Right forelimb (tissue), 1 donor: ENCODE data around the gene GPR87.

Experiments
- DNase-seq: peaks from one replicate; pipeline ENCODE4 v3.0.0-alpha.2; 2018

The GPR87 gene, protein sequence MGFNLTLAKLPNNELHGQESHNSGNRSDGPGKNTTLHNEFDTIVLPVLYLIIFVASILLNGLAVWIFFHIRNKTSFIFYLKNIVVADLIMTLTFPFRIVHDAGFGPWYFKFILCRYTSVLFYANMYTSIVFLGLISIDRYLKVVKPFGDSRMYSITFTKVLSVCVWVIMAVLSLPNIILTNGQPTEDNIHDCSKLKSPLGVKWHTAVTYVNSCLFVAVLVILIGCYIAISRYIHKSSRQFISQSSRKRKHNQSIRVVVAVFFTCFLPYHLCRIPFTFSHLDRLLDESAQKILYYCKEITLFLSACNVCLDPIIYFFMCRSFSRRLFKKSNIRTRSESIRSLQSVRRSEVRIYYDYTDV

DNA sequence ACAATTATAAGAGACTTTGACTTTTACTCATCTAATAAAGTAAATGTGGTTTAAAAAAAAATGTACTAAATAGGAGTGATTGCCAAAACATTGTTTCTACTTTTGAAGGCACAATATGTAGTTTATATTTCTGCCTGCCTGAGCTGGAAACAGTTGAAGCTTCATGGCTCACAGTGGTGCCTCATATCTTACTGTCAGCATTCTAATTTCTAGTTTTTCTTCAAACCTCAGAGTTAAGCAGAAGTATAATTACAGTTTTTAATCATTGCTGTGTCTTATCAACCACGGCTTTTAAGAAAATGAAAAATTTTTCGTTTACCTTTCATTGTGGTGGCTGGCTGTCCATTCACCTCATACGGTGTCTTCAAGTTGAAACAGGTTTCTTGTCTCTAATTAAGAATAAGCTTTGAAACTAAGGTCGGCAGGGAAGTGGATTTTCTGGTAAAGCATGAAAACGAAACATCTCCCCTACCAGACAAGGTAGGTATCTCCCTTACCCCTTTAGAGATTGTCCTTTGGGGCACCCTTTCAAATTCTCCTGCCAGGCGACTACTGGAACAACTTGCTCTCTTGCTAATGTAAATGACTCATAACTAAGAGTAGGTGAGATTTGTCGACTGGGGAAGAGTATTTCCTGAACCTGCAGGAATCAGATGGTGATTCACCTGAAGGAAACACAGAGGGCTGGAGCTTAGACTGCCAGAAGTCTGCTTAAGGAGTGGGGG is at the start of gene GPR87:
GPR87 (minus strand) TSS at position 554 of the 725 bp plus-strand sequence. CDS start 16,720 bp downstream, outside the sequence.
- no peak for DNase-seq

DNA sequence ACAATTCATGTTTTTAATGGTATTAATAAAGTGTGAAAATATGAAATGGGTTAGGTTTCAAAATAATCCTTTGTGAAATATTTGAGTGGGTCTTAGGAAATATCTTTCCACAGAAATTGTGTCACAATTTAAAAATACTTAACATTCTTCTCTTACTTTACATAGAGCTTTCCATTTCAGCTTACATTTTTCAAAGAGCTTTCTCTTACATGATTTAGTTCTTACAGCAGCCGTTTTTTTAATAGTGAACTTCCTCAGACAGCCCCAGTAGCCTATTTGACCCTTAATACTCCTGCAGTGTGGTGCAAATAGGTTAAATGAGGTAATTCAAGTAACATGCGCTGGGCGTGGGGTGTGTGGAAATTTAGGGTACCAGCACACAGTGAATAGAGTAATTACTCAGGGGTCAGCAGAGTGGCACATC is 46.1 kb upstream of the GPR87 start:
- DNase-seq = no peak

DNA sequence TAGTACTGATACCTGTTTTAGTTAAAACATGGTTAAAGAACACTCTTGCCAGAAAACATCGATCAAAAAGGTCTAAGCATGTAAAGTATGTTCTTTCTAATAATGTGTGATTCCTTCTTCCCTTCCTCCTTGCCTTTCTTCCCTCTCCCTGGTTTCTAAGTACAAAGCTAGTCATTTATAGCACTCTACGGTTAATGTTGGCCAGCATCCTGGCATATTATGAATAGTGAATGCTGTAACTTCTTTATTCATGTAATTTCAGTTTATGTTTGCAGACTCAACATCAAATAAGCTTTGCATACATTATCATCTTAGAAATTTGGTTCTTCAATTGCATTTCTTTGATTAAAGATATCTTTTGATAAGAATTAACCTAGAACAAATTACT is 40.8 kb upstream of the GPR87 start:
- no peak for DNase-seq

DNA sequence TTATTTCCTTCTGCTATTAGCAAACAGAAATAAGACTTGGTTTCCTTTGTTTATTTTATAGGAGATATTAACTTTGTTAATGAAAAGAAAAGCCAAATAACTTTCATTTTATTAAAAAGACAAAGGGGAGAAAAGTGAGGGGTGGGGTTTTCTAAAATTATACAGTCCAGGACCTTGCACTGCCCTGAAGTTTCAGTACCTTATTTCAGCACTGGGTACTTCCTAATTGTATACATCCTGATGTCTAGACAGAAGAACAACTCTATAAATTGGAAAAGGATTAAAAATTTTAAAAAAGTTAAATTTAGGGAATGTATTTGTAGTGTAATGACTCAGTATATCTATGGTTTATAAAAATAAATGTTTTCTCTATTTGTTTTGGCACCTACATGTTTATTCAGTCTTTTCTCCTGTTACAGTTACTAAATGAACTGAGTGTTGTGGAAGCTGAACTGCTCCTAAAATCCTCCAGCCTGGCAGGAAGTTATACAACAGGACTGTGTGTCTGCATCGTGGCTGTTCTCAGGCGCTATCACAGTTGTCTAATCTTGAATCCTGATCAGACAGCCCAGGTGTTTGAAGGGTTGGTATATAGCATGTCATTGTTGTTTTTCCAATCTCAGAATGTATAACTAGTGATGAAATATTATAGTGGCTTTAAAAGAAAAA is 40.3 kb upstream of the GPR87 start:
- DNase-seq = no peak

DNA sequence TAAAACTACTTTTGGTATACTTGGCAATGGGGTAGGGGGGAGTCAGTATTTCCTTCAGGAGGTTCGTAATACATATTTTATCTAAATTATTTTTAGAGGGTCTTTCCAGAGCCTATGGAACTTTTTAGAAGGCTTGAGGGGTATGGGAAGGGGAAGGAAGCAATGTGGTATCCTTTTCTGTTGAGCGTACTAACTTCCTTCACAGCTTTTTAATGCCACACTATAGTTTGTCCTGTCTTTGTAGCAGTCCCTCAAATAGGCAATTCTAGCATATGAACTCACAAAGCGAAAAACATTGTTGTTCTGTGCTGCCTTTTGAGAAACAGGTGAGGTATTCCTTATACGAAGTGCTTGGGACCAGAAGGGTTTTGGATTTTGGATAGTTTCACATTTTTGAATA is 35.0 kb upstream of the GPR87 start:
- no peak for DNase-seq

DNA sequence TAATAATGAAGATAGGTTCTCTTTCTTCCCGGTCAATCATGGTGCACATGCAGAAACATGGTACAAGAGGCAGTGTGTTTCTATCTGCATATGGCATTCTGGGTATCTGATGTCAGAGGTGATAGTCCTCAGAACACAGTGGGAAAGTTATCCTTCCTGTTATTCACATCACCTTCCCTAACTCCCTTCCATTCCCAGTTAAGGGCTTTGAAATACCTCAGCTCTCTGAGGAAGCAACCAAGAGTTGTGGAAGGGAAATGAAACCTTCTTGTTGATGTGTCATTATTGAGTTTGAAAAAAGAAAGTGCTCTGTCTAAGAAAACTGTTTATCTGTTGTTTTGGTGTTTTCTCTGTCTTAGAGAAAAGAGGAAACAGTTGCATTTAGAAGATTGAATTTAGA is 34.6 kb upstream of the GPR87 start:
- no peak for DNase-seq

DNA sequence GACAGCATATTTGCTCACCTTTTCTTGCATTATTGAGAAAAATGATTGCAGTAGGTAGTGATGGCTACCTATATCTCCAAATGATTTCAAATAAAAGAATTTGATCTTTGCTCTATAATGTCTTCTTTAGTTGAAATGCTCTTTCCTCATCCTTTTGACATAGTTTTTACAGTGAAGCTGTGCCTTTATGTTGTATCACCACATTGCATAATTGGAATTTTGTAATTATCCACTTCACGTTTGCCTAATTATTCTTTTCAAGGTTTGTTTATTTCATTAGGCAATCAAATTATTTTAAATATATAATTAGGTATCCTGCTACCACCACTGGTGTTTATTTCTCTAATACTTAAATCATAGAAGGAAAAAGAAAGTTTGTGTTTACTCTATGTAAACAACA is 34.0 kb upstream of the GPR87 start:
- DNase-seq = no peak

DNA sequence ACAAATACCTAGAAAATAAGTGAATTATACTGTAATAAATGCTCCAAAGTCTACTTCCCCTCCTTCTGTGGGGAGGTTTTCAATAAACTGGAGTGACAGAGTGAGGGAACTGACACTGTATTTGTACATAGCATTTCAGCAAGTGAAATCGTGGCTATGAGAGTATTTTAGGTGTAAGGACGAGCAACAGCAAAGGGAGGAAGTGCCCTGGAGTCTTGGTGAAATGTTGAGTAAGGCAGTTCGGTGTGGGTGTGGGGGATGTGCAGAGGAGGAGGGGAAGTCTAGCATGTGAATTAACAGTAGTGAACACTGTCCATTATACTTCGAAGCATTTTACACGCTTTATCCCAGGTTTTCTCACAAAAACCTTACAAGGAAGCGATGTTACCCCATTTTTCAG is 30.8 kb upstream of the GPR87 start:
- no peak for DNase-seq

DNA sequence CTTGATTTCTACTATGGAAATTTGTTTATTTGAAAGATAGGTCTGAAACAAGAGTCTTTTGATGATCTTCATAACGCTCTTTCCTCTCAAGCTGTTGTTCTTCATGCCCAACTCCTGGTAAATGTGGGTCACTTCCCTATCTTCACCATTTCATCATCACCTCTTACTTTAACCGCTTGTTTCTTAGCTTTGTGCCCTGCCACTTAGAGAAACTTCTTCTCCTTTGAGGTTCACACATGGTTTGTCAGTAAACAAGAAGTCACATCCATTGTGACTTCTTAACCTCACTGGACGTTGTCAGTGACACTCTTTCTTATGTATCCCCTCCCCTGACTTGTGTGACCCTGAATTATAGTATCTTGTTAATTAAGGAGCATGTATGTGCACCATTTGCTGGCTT is 29.7 kb upstream of the GPR87 start:
- DNase-seq = no peak

DNA sequence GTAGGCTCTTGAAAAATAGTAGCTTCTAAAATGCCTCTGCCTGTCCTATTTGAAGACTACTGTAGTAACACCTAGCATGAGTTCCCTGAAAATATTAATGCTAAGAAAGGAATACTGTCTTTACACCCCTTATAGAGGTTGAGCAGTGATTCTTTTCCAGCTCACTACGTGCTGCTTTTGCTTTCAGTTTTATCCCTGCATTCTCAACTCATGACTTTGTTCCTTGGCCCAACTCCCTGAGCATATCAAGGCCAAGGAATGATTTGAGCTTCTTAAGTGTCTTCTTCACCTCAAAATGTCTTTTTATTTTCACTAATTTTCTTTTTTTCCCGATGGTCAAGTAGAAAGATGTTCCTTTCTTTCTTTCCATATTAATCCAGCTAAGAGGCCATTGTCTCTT is 29.2 kb upstream of the GPR87 start:
- no peak for DNase-seq

DNA sequence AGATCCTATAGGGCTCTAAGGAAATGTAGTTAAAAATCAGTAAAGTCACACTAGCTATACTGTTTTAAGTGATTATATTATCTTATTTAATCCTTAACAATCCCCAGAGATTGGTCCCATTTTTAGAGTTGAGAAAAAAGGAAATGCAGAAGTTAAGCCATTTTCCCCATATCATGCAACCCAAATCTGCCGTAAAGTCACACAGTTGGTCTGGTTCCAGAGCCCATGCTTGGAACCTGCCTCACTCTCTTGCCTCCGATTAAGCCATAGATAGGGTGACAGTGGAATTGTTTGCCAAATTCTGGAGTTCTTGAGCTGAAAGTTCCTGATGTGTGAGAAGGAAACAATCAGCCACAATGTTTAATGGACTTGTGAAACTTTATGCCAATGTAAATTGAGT is 15.1 kb upstream of the GPR87 start:
- DNase-seq = no peak

DNA sequence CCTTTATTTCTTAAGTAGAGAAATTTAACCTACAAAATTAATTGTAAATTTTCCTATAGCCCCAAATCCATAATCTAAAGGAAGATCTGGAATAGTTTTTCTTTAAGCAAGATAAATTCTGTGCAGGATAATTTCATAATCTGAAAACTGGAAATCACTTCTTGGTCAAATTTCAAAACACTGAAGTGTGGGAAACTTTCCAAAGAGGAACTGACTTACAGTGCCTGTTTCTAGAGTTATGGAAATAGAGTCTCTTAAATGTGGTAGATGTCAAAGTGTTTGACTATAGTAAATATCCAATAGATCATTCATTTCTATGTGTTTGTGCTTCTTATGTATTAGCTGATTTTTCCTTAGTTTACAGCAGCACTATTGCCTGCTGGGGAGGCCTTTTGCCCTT is 14.3 kb upstream of the GPR87 start:
- no peak for DNase-seq

DNA sequence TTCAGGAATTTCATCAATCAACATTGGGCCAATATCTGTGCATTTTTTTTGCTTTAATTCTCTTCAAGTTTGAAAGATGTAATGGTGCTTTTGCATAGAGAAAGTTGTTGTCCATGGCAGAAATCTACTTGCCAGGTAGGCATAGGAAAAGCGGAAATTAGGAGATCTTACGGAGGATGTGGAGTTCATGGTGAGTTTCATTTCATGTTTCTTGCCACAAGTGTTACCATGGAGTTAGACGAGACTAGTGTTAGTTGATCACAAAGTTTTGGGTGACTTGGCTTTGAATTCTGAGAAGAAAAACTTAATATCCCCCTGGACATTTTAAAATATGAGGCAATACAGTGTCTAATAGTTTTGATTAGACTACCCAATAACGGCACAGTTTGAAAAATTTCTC is 13.8 kb upstream of the GPR87 start:
- DNase-seq = no peak

DNA sequence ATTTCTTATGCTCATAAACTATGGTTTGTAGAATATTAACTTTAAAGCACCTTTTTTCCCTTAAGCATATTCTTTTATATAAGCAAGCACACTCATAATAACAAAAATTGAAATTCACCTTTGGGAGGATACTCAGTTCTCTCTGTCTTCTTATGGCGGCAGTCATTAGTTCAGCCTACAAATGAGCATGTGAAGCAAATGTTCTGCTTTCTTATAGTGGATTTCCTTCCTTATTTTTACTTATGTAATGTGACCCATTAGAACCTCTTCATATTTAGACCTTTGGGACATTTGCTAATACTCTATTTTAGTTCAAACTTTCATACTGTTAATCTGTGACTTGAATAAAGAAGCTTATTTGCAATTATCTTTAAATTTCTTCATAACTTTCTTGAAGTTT is 12.7 kb upstream of the GPR87 start, which contains the start of gene P2RY13:
P2RY13 (minus strand) TSS at position 187 of the 400 bp plus-strand sequence; CDS start at position 166, 21 bp downstream.
- no peak for DNase-seq

DNA sequence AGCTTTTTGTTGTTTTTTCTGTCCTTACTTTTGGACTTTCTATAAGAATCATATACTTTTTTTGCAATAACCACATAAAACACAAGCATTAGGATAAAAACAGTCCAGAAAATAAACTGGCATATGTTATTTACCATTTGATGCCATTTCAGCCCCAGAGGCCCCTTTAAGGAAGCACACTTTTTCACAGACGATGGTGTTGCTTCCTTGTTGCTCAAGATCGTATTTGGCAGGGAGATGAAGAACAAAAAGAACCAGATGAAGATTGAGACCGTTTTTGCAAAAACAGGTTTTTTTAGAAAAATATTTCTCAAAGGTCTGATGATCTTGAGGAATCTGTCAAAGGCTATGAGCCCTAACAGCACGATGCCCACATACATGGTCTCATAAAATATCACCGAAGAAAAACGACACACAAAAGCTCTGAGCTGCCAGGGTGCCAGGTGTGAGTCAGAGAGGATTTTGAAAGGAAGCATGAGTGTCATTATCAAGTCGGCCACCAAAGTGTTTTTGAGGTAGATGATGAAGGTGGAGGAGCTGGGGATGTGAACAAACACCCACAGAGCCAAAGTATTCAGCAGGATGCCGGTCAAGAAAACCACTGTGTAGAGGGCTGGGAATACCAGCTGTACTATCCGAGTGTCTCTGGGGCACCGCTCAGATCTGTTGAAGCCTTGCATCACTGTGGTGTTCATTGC is 11.8 kb upstream of the GPR87 start:
- DNase-seq = no peak

DNA sequence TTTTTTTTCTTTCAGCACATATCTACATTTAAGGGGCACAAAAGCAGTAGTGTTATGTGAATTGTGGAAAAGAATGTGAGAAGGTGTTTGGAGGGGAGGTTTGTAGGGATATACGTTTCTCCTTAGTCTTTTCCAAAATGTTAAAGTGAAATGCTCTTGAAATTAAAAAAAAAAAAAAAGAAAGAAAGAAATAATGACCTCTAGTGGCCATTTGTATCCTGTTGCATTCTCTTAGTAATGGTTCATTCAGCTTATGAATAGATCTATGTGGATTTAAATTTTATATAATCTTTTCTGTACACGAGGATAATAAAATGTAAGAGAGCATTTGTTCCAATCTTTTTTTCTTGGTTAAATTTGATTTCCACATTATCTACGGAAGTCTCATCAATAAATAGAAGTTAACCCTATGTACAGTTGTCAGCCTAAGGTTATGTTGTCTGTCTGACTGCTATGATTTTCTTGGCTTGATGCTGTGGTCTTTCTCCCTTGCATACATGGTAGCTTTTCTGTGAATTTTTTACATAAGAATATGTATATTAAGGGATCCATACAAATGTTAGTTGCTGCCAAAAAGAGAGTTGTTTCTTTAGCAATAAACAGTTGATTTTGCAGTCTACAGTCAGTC is 11.1 kb upstream of the GPR87 start:
- DNase-seq = no peak

DNA sequence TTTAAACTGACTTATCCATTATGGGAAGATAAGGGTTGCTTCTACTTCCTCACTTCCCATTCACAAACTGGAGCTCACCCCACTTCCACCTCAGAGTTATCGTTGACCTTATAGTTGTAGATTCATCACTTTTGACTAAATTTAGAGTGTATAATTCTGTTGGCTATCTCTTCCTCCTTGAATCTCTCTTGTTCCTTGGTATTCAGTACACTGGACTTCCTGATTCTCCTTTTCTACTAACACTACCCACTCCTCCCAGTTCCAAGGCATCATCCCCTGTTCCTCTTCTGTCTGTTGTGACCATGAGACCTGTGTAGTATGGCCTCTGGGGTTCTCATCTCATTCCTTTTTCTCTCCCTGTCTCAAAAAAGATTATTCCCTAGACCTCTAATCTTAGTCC is 5.9 kb upstream of the GPR87 start:
- DNase-seq = no peak

DNA sequence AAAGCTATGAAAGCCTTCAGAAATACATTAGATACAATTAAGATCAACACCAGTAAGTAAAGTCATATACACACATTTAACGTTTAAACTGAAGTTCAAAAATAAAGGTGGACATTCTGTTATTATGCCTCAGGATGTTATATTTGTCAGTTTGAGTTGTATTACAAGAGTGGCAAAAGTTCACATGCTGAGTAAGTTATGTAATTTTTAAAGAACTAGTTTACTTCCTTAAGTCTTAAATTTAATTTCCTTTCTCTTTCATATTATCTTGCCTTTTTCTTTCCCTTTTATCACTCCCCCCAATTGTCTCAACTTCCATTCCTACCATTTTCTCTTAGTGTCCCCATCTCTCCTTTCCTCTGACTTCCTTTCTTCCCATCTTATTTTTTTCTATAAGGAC is 4.9 kb upstream of the GPR87 start:
- DNase-seq = no peak

DNA sequence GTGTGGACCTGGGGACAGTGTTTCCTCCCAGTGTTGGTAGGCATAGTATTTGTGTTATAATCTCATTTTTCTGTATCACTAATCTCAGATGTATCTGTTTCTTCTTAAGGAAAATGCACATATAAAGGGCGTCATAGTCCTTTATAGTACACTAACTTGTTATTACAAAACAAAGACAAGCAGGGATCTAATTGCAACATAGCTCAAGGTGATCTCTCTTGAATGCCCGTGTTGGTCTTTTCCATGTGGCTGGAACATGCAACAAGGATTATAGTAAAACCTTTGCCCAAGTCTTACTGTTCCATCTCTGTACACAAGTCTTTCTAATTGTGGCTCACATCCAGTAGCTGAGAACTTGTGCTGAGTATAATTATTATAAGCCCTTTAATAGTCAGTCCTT is 3.5 kb upstream of the GPR87 start:
- DNase-seq = no peak

DNA sequence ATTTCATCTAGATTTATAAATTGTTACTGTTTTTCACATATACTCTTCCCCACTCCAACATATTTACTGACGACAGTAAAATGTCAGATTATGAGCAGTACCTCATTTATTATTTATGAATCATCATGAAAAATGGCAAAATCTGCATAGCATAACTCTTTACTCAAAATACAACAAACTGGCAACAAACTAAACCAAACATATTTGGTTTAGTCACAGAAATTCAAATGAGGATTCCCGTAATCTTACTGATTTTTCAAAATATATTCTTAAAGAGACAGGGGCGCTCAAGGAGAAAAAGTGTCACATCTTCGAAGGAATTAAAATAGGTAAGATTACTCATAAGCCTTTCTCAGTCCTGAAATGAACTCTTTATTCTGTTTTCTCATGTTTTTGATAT is 3.0 kb upstream of the GPR87 start:
- DNase-seq = no peak

DNA sequence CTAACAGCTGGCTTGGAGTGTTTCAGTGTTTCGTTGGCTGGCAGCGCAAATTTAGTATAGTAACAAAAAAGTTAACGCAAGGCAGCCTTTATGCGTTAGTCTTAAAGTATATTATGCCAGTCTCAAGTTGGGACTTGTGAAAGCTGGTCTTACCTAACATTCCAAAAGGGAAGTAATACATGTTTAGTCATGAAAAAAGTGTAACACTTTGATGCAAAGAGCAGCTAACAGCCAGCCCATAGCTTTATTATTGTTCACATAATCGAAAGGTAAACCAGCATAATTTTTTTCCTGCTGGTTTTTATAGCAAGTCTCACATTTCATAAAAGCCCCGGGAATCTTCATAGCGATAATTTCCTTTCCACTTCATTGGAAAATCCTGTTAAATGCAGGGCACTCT is 2.4 kb upstream of the GPR87 start:
- DNase-seq = no peak

DNA sequence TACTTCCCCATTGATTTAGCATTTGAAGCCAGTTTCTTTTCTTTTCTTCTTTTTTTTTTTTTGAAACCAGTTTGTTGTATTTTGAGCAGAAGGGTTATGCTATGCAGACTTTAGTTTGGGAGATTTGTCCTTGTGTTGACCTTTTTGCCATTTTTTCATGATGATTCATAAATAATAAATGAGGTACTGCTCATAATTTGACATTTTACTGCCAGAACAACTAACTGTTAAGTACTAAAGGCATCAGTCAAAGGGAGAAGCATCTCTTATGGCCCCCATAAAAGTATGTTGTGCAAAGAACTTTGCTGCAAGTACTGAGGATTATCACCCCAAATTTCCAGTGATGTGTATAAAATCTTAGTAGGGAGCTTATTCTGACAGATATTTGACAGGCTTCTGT is 1.7 kb upstream of the GPR87 start:
- DNase-seq = no peak

DNA sequence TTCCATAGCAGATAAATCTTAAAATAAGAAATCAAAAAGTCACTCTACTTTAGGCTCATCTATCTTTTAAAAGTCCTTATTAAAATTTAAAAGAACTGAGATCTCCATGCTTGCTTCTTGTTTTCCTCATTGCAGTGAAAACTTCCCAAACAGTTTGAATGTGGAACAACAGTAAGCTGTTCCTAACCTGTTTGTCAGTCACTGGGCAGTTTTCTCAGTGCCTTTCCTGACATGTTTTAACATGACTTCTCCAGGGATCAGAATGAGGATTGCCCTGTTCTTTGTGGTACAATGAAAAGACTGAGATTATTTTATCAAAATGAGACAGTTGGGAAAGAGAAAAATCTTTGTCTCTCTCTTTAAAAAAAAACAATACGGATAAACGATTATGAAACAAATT is 774 bp downstream of the GPR87 start:
- no peak for DNase-seq
